ENCODE results near the gene TMEM179B.

TMEM179B gene

GRCh38 chr11:62801071-62801470, 13.9 kb downstream of the TMEM179B start:
- TF ChIP-seq CTCF (IDR thresholded peaks at IDR 0.05; ENCODE audit: borderline replicate concordance, control extremely low read depth, extremely low read depth, insufficient read depth, missing control alignments) = no peak
- in situ Hi-C loops (cut with MboI; ENCODE audit: low sequenced_read_pairs, unreplicated experiment) = no loop called here
- no peak for DNase-seq (ENCODE audit: low spot score)

GRCh38 chr11:62804310-62805075, 17.3 kb downstream of the TMEM179B start:
- in situ Hi-C loops (cut with MboI; ENCODE audit: low sequenced_read_pairs, unreplicated experiment) = no loop called here
- TF ChIP-seq CTCF (IDR thresholded peaks at IDR 0.05; ENCODE audit: borderline replicate concordance, control extremely low read depth, extremely low read depth, insufficient read depth, missing control alignments) = no peak
- peak; percentile 49 for DNase-seq (ENCODE audit: low spot score)

- in situ Hi-C loops (cut with MboI; ENCODE audit: low sequenced_read_pairs, unreplicated experiment) = no loop called here
- TF ChIP-seq CTCF (IDR thresholded peaks at IDR 0.05; ENCODE audit: borderline replicate concordance, control extremely low read depth, extremely low read depth, insufficient read depth, missing control alignments) = no peak
- DNase-seq (ENCODE audit: low spot score) = peak; percentile 100
Observed at GRCh38 chr11:62805076-62805892, 18.1 kb downstream of the TMEM179B start, which contains the start of gene NXF1. Gene NXF1 (minus strand): TSS chr11:62805440. CDS start chr11:62805356, 84 bp downstream.

GRCh38 chr11:62805961-62806441, 18.8 kb downstream of the TMEM179B start:
- peak; percentile 43 for DNase-seq (ENCODE audit: low spot score)
- TF ChIP-seq CTCF (IDR thresholded peaks at IDR 0.05; ENCODE audit: borderline replicate concordance, control extremely low read depth, extremely low read depth, insufficient read depth, missing control alignments) = no peak
- in situ Hi-C loops (cut with MboI; ENCODE audit: low sequenced_read_pairs, unreplicated experiment) = no loop called here

- in situ Hi-C loops (cut with MboI; ENCODE audit: low sequenced_read_pairs, unreplicated experiment) = no loop called here
- no peak for DNase-seq (ENCODE audit: low spot score)
- no peak for TF ChIP-seq CTCF (IDR thresholded peaks at IDR 0.05; ENCODE audit: borderline replicate concordance, control extremely low read depth, extremely low read depth, insufficient read depth, missing control alignments)
Observed at GRCh38 chr11:62806611-62807121, 19.5 kb downstream of the TMEM179B start.

- in situ Hi-C loops (cut with MboI; ENCODE audit: low sequenced_read_pairs, unreplicated experiment) = no loop called here
- TF ChIP-seq CTCF (IDR thresholded peaks at IDR 0.05; ENCODE audit: borderline replicate concordance, control extremely low read depth, extremely low read depth, insufficient read depth, missing control alignments) = no peak
- no peak for DNase-seq (ENCODE audit: low spot score)
Observed at GRCh38 chr11:62810748-62811147, 23.5 kb downstream of the TMEM179B start.

Measured in GM13976 (cell line).